Suprapubic skin (tissue), 3 donors: ENCODE results near the gene PLA2G4E.

Source experiments
- POLR2A ChIP-seq, 2 donors: fragments of 450-650 bp; IDR thresholded peaks; one replicate each; pipeline ENCODE4 v1.6.1; 2017; ENCODE audit warnings: antibody characterized with exemption in 2 of 2, mild to moderate bottlenecking in 2 of 2, moderate library complexity in 2 of 2
- TF ChIP-seq, protein P1 (sequence below), 2 donors: fragments of 200-600 bp in 1 of 2; fragments of 450-650 bp in 1 of 2; sonication (generic) in 1 of 2; IDR thresholded peaks; one replicate each; pipeline ENCODE4 v1.5.1; 2016 to 2019; ENCODE audit warnings: antibody characterized with exemption in 2 of 2, mild to moderate bottlenecking in 1 of 2, moderate library complexity in 1 of 2

DNA sequence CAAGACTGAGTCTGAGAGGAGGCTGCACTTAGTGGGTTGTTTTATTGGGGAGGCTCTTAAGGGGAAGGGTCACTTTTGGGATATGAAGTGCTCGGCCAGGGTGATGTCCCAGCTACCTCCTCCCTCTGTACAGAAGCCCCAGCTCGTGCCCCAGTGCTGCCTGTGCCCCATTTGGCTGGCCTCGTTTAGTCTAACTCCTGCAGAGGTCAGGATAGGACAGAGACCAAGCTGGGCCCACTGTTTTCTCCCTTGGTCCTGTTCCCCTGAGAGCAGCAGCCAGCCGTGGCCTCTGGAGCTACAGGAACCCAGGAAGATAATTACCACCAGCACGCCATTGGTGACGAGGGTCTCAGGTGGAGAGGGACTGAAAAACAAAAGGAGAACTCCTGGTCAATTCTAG lies 18.5 kb downstream of the PLA2G4E start:
- TF ChIP-seq, protein P1, sequence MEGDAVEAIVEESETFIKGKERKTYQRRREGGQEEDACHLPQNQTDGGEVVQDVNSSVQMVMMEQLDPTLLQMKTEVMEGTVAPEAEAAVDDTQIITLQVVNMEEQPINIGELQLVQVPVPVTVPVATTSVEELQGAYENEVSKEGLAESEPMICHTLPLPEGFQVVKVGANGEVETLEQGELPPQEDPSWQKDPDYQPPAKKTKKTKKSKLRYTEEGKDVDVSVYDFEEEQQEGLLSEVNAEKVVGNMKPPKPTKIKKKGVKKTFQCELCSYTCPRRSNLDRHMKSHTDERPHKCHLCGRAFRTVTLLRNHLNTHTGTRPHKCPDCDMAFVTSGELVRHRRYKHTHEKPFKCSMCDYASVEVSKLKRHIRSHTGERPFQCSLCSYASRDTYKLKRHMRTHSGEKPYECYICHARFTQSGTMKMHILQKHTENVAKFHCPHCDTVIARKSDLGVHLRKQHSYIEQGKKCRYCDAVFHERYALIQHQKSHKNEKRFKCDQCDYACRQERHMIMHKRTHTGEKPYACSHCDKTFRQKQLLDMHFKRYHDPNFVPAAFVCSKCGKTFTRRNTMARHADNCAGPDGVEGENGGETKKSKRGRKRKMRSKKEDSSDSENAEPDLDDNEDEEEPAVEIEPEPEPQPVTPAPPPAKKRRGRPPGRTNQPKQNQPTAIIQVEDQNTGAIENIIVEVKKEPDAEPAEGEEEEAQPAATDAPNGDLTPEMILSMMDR (IDR thresholded peaks at IDR 0.05): no peak
- no peak for TF ChIP-seq POLR2A (IDR thresholded peaks at IDR 0.05)
